ENCODE data around the gene HAUS5. TPM values are rescaled to one million over a fixed set of nuclear protein-coding genes. Genes with fewer than 3 reads are reported as not detected.
A peak's percentile ranks its signal among the peaks of the same experiment; 100 is the strongest.

HAUS5 gene
- total and polyA plus RNA-seq, 2 of the 8 experiments (the other 6 are each of a cell fraction or from before 2014, with no cell fraction given): 13.8 to 25.7 TPM

- peak within 1 kb of the TSS; percentile 13; the same call in 1 of the 2 replicates for H2BK5ac ChIP-seq (ENCODE audit: low read depth, low read length)
- H3K23me2 ChIP-seq (ENCODE audit: low read depth, low read length): peaks cover 16% of the 10 kb centered on the region; the same call in 1 of the 2 replicates
- no peak for FAIRE-seq
- H3K23ac ChIP-seq (ENCODE audit: insufficient read length): no peak within 1 kb of the TSS
- peaks cover 0 to 6% (median 3%) of the 10 kb centered on the region in 4 experiments; a peak in 4 of 7 replicates for H3K27me3 ChIP-seq (replicated peaks in 1 of 4; ENCODE audit: control insufficient read depth in 3 of 4, extremely low read depth in 1 of 4, insufficient read depth in 3 of 4, low read length in 3 of 4)
- peak within 1 kb of the TSS; percentile 50 for H3K56ac ChIP-seq (replicated peaks; ENCODE audit: insufficient read length, low read depth, low read length)
- no peak within 1 kb of the TSS; the same call in 1 of the 2 replicates for H2AFZ ChIP-seq (ENCODE audit: low read length)
- no peaks in the 10 kb centered on the region for H3K79me2 ChIP-seq (ENCODE audit: control insufficient read depth in 1 of 2, insufficient read depth in 2 of 2, low read length in 2 of 2)
- peak within 1 kb of the TSS; percentile 1 to 63 (median 23); a peak in 6 of 8 replicates for H3K4me3 ChIP-seq (ENCODE audit: extremely low read depth in 1 of 4, insufficient read depth in 2 of 4, low read depth in 3 of 4, low read length in 4 of 4)
- H3K18ac ChIP-seq (ENCODE audit: extremely low read depth, low read length): peak within 1 kb of the TSS; percentile 15
- H4K5ac ChIP-seq (ENCODE audit: insufficient read length, low read depth, low read length): peak within 1 kb of the TSS; percentile 30
- peaks cover 7 to 30% (median 18%) of the 10 kb centered on the region in 4 experiments for H3K4me1 ChIP-seq (replicated peaks in 1 of 4; ENCODE audit: control insufficient read depth in 3 of 4, insufficient read depth in 4 of 4, low read length in 3 of 4)
- peak within 1 kb of the TSS; percentile 83 for H4K91ac ChIP-seq (replicated peaks; ENCODE audit: insufficient read length, low read length)
- peak within 1 kb of the TSS; percentile 25; the same call in 1 of the 2 replicates for H2BK15ac ChIP-seq (ENCODE audit: low read length)
- H2BK20ac ChIP-seq (ENCODE audit: low read length): peak within 1 kb of the TSS; percentile 72; the same call in 1 of the 2 replicates
- H3K4me2 ChIP-seq (ENCODE audit: insufficient read depth in 1 of 2, low read depth in 2 of 2, low read length in 2 of 2): peak within 1 kb of the TSS; percentile 63 to 85
- 0 out of 2 replicates have a peak within 1 kb of the TSS, but pooled peaks have one; percentile 70 for H2AK5ac ChIP-seq (ENCODE audit: low read depth, low read length)
- H2BK12ac ChIP-seq (ENCODE audit: low read depth, low read length): peak within 1 kb of the TSS; percentile 96
- peaks cover 3 to 13% (median 6%) of the 10 kb centered on the region in 4 experiments; a peak in 5 of 8 replicates for H3K36me3 ChIP-seq (ENCODE audit: control insufficient read depth in 2 of 4, insufficient read depth in 4 of 4, low read length in 3 of 4)
- WGBS, 2 experiments (ENCODE audit: extremely low coverage in 1 of 2, insufficient coverage in 1 of 2, insufficient read length in 1 of 2, insufficient replicate concordance in 2 of 2, low coverage in 1 of 2, low lambda C conversion rate in 2 of 2, missing lambda C conversion rate in 1 of 2): 13% methylated on average over 17 of the region's 28 CpGs; no CpG with 5 or more reads in 1 of the 2 experiments
- peak in 1 of 2 experiments; percentile 80 for DNase-seq (ENCODE audit: low read depth in 1 of 2, low spot score in 2 of 2)
- peak within 1 kb of the TSS; percentile 43 for H2BK120ac ChIP-seq (replicated peaks; ENCODE audit: low read depth, low read length)
- H3K79me1 ChIP-seq (ENCODE audit: low read depth, low read length): no peaks in the 10 kb centered on the region
- H3K4ac ChIP-seq (replicated peaks; ENCODE audit: insufficient read length, low read depth, low read length): peak within 1 kb of the TSS; percentile 87
- no peak within 1 kb of the TSS for H3K14ac ChIP-seq (ENCODE audit: insufficient read length)
- H4K20me1 ChIP-seq (replicated peaks in 1 of 2; ENCODE audit: control insufficient read depth in 1 of 2, insufficient read depth in 2 of 2, low read length in 2 of 2): peaks cover 0 to 2% of the 10 kb centered on the region in 2 experiments
- CTCF ChIA-PET (ENCODE audit: partially characterized antibody): interaction anchor here (1.0 to 1.5 kb wide), 2 partner anchors 11 to 28 kb away, joined by 4 read pairs; no protein-coding TSS in a partner anchor
- POLR2A ChIA-PET (ENCODE audit: partially characterized antibody): interaction anchor here (0.6 to 2.5 kb wide), 7 partner anchors 8 to 236 kb away, joined by 3 to 7 read pairs (median 4); partner anchors contain the start of gene ATP4A
- no peak within 1 kb of the TSS for H3K27ac ChIP-seq (ENCODE audit: low read depth, low read length)
- no peaks in the 10 kb centered on the region for H3K9me3 ChIP-seq (ENCODE audit: insufficient read depth in 2 of 2, low read depth in 1 of 2, low read length in 1 of 2)
- H3K9ac ChIP-seq (replicated peaks in 1 of 4; ENCODE audit: extremely low read depth in 1 of 4, low read depth in 3 of 4, low read length in 3 of 4): peak within 1 kb of the TSS in 1 of 4 experiments; percentile 20; a peak in 2 of 7 replicates
- peak within 1 kb of the TSS; percentile 75 for H4K8ac ChIP-seq (ENCODE audit: extremely low read depth, insufficient read depth, low read length)
- no peak for TF ChIP-seq JUND (IDR thresholded peaks at IDR 0.05; ENCODE audit: low read length)
- no peak for TF ChIP-seq CTCF (IDR thresholded peaks at IDR 0.05; ENCODE audit: control extremely low read depth in 1 of 3, insufficient read depth in 1 of 3, low read depth in 1 of 3, low read length in 3 of 3)
- no peak for TF ChIP-seq ZNF274 (IDR thresholded peaks at IDR 0.05; ENCODE audit: borderline replicate concordance, extremely low read depth, low read length)
- TF ChIP-seq BCL11A (IDR thresholded peaks at IDR 0.05; ENCODE audit: low read depth in 2 of 2, low read length in 2 of 2): no peak
- no peak for TF ChIP-seq RFX5 (IDR thresholded peaks at IDR 0.05; ENCODE audit: borderline replicate concordance, low read depth, low read length)
- no peak for TF ChIP-seq POLR2A (IDR thresholded peaks at IDR 0.05; ENCODE audit: control extremely low read depth in 1 of 2, low read depth in 2 of 2, low read length in 2 of 2)
- TF ChIP-seq EZH2 (IDR thresholded peaks at IDR 0.05; ENCODE audit: low read depth, low read length, severe bottlenecking): no peak
- no peak for TF ChIP-seq MAFK (IDR thresholded peaks at IDR 0.05; ENCODE audit: low read depth, low read length)
Measured at GRCh38 chr19:35641515-35642151, 29.1 kb downstream of the HAUS5 start, which contains the start of gene ETV2. TSS of gene ETV2 (plus strand) at chr19:35641745. CDS start at chr19:35642461, 716 bp downstream.
